ENCODE measurements around the gene SPSB2.

DNA sequence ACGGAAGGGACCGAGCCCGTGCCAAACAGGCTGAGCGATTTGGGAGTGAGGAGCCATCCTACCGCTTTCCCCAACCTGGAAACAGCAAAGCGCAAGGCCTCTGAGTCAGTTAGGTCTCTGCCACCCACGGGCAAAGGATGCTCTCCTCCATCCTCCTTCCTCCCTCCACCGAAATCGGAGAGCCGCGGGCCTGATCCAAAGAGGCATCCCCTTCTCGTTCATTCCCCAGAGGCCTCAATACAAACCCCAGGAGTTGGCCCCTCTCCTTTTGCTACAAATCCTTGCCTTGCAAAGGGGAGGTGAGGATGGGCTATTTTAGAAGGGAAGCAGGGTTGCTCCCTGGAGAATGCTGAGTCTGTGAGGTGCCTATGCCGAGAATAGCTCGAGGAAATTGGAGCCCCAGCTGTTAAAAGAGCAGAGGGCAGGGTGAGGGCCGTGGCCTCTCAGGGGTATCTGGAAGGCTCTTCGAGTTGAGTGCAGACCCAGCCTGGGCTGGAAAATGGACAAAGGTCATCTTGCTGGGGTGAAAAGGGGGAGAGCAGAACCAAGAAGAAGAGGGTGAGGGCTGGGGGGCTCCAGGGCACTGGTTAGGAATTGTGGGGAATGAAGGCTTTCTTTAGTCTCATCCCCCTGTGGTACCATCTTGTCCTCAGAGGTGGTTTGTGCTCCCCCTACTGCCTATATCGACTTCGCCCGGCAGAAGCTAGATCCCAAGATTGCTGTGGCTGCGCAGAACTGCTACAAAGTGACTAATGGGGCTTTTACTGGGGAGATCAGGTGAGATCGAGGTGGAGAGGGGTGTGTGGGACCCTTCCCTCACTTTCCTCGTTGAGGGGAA lies 4.7 kb downstream of the SPSB2 start:
- TF ChIP-seq, protein P1, sequence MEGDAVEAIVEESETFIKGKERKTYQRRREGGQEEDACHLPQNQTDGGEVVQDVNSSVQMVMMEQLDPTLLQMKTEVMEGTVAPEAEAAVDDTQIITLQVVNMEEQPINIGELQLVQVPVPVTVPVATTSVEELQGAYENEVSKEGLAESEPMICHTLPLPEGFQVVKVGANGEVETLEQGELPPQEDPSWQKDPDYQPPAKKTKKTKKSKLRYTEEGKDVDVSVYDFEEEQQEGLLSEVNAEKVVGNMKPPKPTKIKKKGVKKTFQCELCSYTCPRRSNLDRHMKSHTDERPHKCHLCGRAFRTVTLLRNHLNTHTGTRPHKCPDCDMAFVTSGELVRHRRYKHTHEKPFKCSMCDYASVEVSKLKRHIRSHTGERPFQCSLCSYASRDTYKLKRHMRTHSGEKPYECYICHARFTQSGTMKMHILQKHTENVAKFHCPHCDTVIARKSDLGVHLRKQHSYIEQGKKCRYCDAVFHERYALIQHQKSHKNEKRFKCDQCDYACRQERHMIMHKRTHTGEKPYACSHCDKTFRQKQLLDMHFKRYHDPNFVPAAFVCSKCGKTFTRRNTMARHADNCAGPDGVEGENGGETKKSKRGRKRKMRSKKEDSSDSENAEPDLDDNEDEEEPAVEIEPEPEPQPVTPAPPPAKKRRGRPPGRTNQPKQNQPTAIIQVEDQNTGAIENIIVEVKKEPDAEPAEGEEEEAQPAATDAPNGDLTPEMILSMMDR (IDR thresholded peaks at IDR 0.05), result no peak
- TF ChIP-seq EP300 (IDR thresholded peaks at IDR 0.05) (no peak), POLR2A (IDR thresholded peaks at IDR 0.05) (no peak)
